Fibroblast of mammary gland (primary cell): Measurements from ENCODE around the gene SLC36A4.
"Not testable (repeated sequence)": the region's sequence is repeated elsewhere in the genome, so short reads cannot be mapped to it uniquely, and the experiment has no call there.

Source experiments
- DNase-seq: peaks from one replicate; pipeline ENCODE4 v3.0.0-alpha.2; 2010; ENCODE audit warnings: low read depth
- H3K4me3 ChIP-seq: 2 replicates; pipeline ENCODE4 v1.5.1; 2011; ENCODE audit warnings: low read depth, mild to moderate bottlenecking, low read length, moderate library complexity; ENCODE audit not compliant: control insufficient read depth
- CTCF ChIP-seq: conservative IDR thresholded peaks from 2 replicates; pipeline ENCODE4 v1.5.1; 2011; ENCODE audit warnings: low read depth, low read length, inconsistent platforms; ENCODE audit not compliant: control insufficient read depth, insufficient read depth

The SLC36A4 gene

GRCh38 chr11:93188726-93189125, 9.1 kb downstream of the SLC36A4 start:
- TF ChIP-seq CTCF, result no peak
- no peak for DNase-seq
- H3K4me3 ChIP-seq, result no peak overlapping the region

- H3K4me3 ChIP-seq, result no peak overlapping the region
- no peak for DNase-seq
- no peak for TF ChIP-seq CTCF
Measured at GRCh38 chr11:93187290-93187689, 10.5 kb downstream of the SLC36A4 start.

DNA sequence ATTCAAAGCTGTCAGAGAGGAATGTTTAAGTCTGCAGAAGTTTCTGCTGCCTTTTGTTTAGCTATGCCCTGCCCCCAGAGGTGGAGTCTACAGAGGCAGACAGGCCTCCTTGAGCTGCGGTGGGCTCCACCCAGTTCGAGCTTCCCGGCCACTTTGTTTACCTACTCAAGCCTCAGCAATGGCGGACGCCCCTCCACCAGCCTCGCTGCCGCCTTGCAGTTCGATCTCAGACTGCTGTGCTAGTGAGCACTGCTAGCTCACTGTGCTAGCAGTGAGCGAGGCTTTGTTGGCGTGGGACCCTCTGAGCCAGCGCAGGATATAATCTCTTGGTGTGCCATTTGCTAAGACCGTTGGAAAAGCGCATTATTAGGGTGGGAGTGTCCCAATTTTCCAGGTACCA, 19.9 kb downstream of the SLC36A4 start:
- not testable (repeated sequence) for H3K4me3 ChIP-seq, DNase-seq

DNA sequence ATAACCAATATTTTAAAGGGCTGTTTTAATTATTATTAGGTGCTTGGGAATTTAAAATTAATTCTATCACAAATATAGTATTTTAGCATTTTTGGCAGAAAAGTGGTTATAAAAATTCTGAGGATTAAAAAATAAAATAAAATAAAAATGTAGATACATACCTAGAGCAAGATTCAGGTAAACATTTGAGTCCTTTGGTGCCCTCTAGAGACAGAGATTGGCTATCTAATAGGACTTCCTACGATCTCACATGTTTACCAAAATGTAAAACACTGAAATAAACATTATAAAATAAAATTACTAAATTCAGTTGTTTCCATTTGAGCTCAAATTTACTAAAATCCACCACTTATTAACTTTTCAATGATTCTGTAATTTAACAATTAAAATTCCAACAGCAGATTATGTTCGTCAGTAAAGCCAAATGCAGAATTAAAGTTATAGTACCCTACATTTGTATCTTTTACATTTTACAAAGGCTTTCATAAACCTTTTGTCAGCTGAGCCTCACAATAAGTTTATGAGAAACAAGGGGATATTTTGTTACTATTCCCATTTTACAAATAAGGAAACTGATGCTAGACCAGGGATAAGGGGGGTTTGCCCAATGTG, 27.7 kb downstream of the SLC36A4 start:
- H3K4me3 ChIP-seq, result no peak overlapping the region
- DNase-seq, result peak; percentile 52
- peak; percentile 53 for TF ChIP-seq CTCF

DNA sequence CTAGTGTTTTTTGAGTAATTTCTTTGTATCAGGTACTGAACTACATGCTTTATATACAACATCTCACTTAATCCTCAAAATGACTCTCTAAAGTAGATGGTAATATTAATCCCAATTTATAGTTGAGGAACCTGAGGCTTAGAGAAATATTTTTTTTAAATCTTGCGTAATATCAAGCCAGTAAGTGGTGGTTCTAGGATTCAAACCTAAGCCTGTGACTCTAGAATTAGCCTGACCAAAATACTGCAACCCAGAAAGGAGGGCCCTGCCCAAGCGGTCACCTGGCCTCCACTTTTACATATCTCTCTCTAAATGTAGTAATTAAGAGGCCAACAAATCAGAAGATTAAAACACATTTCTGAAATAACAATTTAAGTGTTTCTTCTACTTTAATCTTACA, 28.6 kb downstream of the SLC36A4 start:
- TF ChIP-seq CTCF, result no peak
- no peak for DNase-seq
- H3K4me3 ChIP-seq, result no peak overlapping the region

- no peak overlapping the region for H3K4me3 ChIP-seq
- DNase-seq, result no peak
- no peak for TF ChIP-seq CTCF
Measured at GRCh38 chr11:93166862-93167261, 30.9 kb downstream of the SLC36A4 start.

DNA sequence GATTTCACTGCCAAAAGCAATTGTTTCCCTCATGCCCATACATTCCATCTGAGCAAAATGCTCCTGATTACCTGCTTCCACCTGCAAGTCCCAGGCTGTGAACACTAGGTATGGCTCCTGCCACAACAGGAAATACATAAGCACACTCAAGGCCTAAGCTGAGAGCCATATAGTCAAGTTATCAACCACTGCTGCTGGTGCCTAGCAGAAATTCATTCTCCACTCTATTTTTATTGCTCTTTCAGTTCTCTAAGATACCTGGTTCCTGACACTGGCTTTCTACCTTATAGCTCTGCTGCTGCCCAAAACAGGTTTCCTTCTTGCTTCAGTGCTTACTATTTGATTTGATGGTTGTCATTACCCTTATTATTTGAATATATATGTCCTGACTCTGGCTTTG, 31.6 kb downstream of the SLC36A4 start:
- DNase-seq, result no peak
- H3K4me3 ChIP-seq, result no peak overlapping the region
- TF ChIP-seq CTCF, result no peak
